DOHH2 (cell line): ENCODE data around the gene WWP2.

Experiments
- H3F3A ChIP-seq: fragments of 200-600 bp; sonication (generic), shearing (Covaris generic); 2 replicates; pipeline ENCODE4 v1.6.0; 2016; ENCODE audit warnings: antibody characterized with exemption, mild to moderate bottlenecking; ENCODE audit not compliant: control insufficient read depth, insufficient read depth
- H3K27ac ChIP-seq: fragments of 200-600 bp; sonication (generic); 2 replicates; pipeline ENCODE4 v1.5.1; 2014; ENCODE audit warnings: low read depth, mild to moderate bottlenecking, low read length, moderate library complexity
- H3K27me3 ChIP-seq: fragments of 200-600 bp; sonication (generic); 2 replicates; pipeline ENCODE4 v1.6.1; 2014; ENCODE audit warnings: mild to moderate bottlenecking, low read length, mixed read lengths; ENCODE audit not compliant: control insufficient read depth
- H3K36me3 ChIP-seq: fragments of 200-600 bp; sonication (generic); 2 replicates; pipeline ENCODE4 v1.6.1; 2014; ENCODE audit warnings: mild to moderate bottlenecking, low read length, moderate library complexity, mixed read lengths; ENCODE audit not compliant: control insufficient read depth
- H3K4me1 ChIP-seq: fragments of 200-600 bp; sonication (generic); 2 replicates; pipeline ENCODE4 v1.6.1; 2014; ENCODE audit warnings: mild to moderate bottlenecking, low read length, mixed read lengths; ENCODE audit not compliant: control insufficient read depth
- H3K4me2 ChIP-seq: fragments of 200-600 bp; sonication (generic); 2 replicates; pipeline ENCODE4 v1.6.0; 2014; ENCODE audit warnings: mild to moderate bottlenecking, low read length, moderate library complexity
- H3K4me3 ChIP-seq: fragments of 200-600 bp; sonication (generic); 2 replicates; pipeline ENCODE4 v1.5.1; 2014; ENCODE audit warnings: mild to moderate bottlenecking, low read length, mixed read lengths
- H3K79me2 ChIP-seq: fragments of 200-600 bp; sonication (generic); 2 replicates; pipeline ENCODE4 v1.6.1; 2014; ENCODE audit warnings: mild to moderate bottlenecking, low read length, mixed read lengths; ENCODE audit not compliant: control insufficient read depth
- H3K9me2 ChIP-seq: fragments of 200-600 bp; sonication (generic); replicated peaks from 2 replicates; pipeline ENCODE4 v1.6.1; 2014; ENCODE audit warnings: mild to moderate bottlenecking, low read length, mixed read lengths; ENCODE audit not compliant: control insufficient read depth
- H3K9me3 ChIP-seq: fragments of 200-600 bp; sonication (generic); 2 replicates; pipeline ENCODE4 v1.6.1; 2014; ENCODE audit warnings: antibody characterized with exemption, low read length, mixed read lengths; ENCODE audit not compliant: control insufficient read depth, insufficient read depth
- H4K20me1 ChIP-seq: fragments of 200-600 bp; sonication (generic); 2 replicates; pipeline ENCODE4 v1.6.0; 2014; ENCODE audit warnings: low read depth, mild to moderate bottlenecking, antibody characterized with exemption, low read length, moderate library complexity; ENCODE audit not compliant: control insufficient read depth, insufficient read depth
- CTCF ChIP-seq: fragments of 200-600 bp; sonication (generic); IDR thresholded peaks from one replicate; pipeline ENCODE4 v1.5.1; 2014; ENCODE audit warnings: antibody characterized with exemption, mild to moderate bottlenecking, low read depth, low read length; ENCODE audit not compliant: poor library complexity, severe bottlenecking
- EZH2phosphoT487 ChIP-seq: fragments of 200-600 bp; sonication (generic); IDR thresholded peaks from 2 replicates; pipeline ENCODE4 v1.6.1; 2017; ENCODE audit warnings: borderline replicate concordance, mild to moderate bottlenecking, antibody characterized with exemption, low read length, moderate library complexity, mixed read lengths

Gene WWP2

GRCh38 chr16:69928856-69929400 lies 166.8 kb downstream of the WWP2 start:
- no peak overlapping the region for H3K4me2 ChIP-seq
- no peaks in the 10 kb centered on the region for H3K4me1 ChIP-seq
- H3K36me3 ChIP-seq = no peaks in the 10 kb centered on the region

GRCh38 chr16:69929480-69929879 lies 167.3 kb downstream of the WWP2 start:
- H3K4me1 ChIP-seq = no peaks in the 10 kb centered on the region
- no peaks in the 10 kb centered on the region for H3F3A ChIP-seq
- H3K79me2 ChIP-seq = no peaks in the 10 kb centered on the region
- no peaks in the 10 kb centered on the region for H3K27me3 ChIP-seq
- no peak overlapping the region for H3K4me2 ChIP-seq
- H3K4me3 ChIP-seq = no peak overlapping the region
- no peaks in the 10 kb centered on the region for H3K36me3 ChIP-seq
- no peak for TF ChIP-seq EZH2phosphoT487
- no peak for TF ChIP-seq CTCF
- no peaks in the 10 kb centered on the region for H3K9me2 ChIP-seq
- no peaks in the 10 kb centered on the region for H4K20me1 ChIP-seq
- no peaks in the 10 kb centered on the region for H3K9me3 ChIP-seq
- H3K27ac ChIP-seq = no peak overlapping the region

More at GRCh38 chr16:69928856-69929400, 166.8 kb downstream of the WWP2 start:
- no peaks in the 10 kb centered on the region for H3K9me2 ChIP-seq
- no peak overlapping the region for H3K4me3 ChIP-seq
- no peak for TF ChIP-seq CTCF
- no peak for TF ChIP-seq EZH2phosphoT487
- no peaks in the 10 kb centered on the region for H3K79me2 ChIP-seq
- no peaks in the 10 kb centered on the region for H4K20me1 ChIP-seq
- H3K27me3 ChIP-seq = no peaks in the 10 kb centered on the region
- H3K27ac ChIP-seq = no peak overlapping the region
- no peaks in the 10 kb centered on the region for H3K9me3 ChIP-seq
- no peaks in the 10 kb centered on the region for H3F3A ChIP-seq

- TF ChIP-seq EZH2phosphoT487 (no peak), CTCF (peak; percentile 81)
- Histone ChIP-seq H3K4me1 (no peaks in the 10 kb centered on the region), H3F3A (no peaks in the 10 kb centered on the region), H3K4me3 (no peak overlapping the region), H3K36me3 (no peaks in the 10 kb centered on the region), H3K27ac (no peak overlapping the region), H3K9me3 (no peaks in the 10 kb centered on the region), H3K27me3 (no peaks in the 10 kb centered on the region), H3K4me2 (no peak overlapping the region), H3K79me2 (no peaks in the 10 kb centered on the region), H3K9me2 (no peaks in the 10 kb centered on the region), H4K20me1 (no peaks in the 10 kb centered on the region)
These were observed 168.1 kb downstream of the WWP2 start for GRCh38 chr16:69930117-69930776.
